Measurements from ENCODE around the gene PTPRT. TPM values are rescaled to one million over a fixed set of nuclear protein-coding genes. Genes with fewer than 3 reads are reported as not detected.

The PTPRT gene
- total RNA-seq, 4 donors from 2014 or later = 0.72 to 2.5 (median 1.4) TPM

DNA sequence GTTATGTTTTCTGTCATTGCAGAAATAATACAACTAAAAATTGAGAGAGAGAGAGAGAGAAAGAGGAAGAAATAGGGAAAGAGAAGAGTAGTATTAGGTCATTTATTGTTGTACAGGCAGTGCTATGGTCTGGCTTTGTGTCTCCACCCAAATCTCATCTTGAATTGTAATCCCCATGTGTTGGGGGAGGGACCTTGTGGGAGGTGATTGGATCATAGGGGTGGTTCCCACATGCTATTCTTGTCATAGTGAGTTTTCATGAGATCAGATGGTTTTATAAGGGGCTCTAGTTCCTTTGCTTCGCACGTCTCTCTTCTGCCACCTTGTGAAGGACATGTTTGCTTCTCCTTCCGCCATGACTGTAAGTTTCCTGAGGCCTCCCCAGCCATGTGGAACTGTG is 894.1 kb downstream of the PTPRT start:
- H3K9me3 ChIP-seq = no peaks in the 10 kb centered on the region
- H3K27me3 ChIP-seq = no peaks in the 10 kb centered on the region
- no peak overlapping the region for H3K4me3 ChIP-seq
- no peak overlapping the region for H3K27ac ChIP-seq
- WGBS = 81% methylated on average over 3 of the region's 3 CpGs
- DNase-seq (ENCODE audit: low spot score in 2 of 2) = no peak
- no peaks in the 10 kb centered on the region for H3K36me3 ChIP-seq
- H3K4me1 ChIP-seq = no peaks in the 10 kb centered on the region
- TF ChIP-seq CTCF (IDR thresholded peaks at IDR 0.05) = no peak
- TF ChIP-seq EP300 (IDR thresholded peaks at IDR 0.05) = no peak
- no peak for TF ChIP-seq POLR2A (IDR thresholded peaks at IDR 0.05)
- TF ChIP-seq POLR2AphosphoS5 (IDR thresholded peaks at IDR 0.05) = no peak

DNA sequence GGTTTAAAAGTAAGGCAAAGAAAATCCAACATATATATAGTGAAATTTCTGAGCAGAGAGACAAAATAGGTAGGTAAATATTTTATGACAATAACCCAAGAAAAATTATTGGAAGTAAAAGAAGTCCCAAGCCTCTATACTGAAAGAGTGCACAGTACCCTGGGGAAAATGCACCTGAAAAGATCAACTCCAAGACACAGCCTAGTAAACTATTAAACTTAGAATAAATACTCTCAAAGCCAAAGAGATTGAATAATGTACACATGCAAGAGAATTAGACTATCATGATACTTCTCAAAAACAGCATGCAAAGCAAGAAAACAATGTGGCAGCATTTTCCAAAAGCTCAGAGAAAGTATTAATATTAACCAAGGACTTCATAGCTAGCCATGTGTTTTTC is 894.7 kb downstream of the PTPRT start:
- TF ChIP-seq CTCF (IDR thresholded peaks at IDR 0.05) (no peak), POLR2A (IDR thresholded peaks at IDR 0.05) (no peak), POLR2AphosphoS5 (IDR thresholded peaks at IDR 0.05) (no peak), EP300 (IDR thresholded peaks at IDR 0.05) (no peak)
- no peaks in the 10 kb centered on the region for H3K9me3 ChIP-seq

DNA sequence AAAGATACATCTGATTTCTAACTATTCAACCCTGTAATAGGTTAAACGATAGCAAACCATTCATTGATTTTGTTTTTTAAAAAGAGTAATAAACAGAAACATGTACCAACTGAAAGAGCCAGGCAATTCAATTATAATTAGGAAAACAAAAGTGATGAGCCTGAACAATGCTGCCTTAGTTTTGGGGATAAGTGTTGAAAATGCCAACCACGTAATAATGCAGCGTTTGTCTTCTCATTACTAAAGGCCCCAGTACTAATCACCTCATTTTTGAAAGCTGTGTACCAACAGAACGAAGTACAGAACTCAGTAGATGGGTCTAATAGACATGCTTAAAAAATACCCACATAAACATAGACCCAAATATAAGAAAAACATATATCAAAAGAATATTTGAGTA is 907.9 kb downstream of the PTPRT start:
- no peak for DNase-seq (ENCODE audit: low spot score in 2 of 2)
- 90% methylated on average over 4 of the region's 4 CpGs for WGBS
- H3K27me3 ChIP-seq = no peaks in the 10 kb centered on the region
- H3K4me3 ChIP-seq = no peak overlapping the region
- H3K4me1 ChIP-seq = no peaks in the 10 kb centered on the region
- TF ChIP-seq POLR2AphosphoS5 (IDR thresholded peaks at IDR 0.05) = no peak
- no peak for TF ChIP-seq POLR2A (IDR thresholded peaks at IDR 0.05)
- TF ChIP-seq CTCF (IDR thresholded peaks at IDR 0.05) = no peak
- no peak for TF ChIP-seq EP300 (IDR thresholded peaks at IDR 0.05)
- peaks cover 5% of the 10 kb centered on the region for H3K9me3 ChIP-seq
- no peak overlapping the region for H3K27ac ChIP-seq
- no peaks in the 10 kb centered on the region for H3K36me3 ChIP-seq

More for the DNA sequence above, 894.7 kb downstream of the PTPRT start:
- DNase-seq (ENCODE audit: low spot score in 2 of 2) = no peak
- no peaks in the 10 kb centered on the region for H3K27me3 ChIP-seq
- H3K4me1 ChIP-seq = no peaks in the 10 kb centered on the region
- no peak overlapping the region for H3K4me3 ChIP-seq
- no peaks in the 10 kb centered on the region for H3K36me3 ChIP-seq
- no peak overlapping the region for H3K27ac ChIP-seq

DNA sequence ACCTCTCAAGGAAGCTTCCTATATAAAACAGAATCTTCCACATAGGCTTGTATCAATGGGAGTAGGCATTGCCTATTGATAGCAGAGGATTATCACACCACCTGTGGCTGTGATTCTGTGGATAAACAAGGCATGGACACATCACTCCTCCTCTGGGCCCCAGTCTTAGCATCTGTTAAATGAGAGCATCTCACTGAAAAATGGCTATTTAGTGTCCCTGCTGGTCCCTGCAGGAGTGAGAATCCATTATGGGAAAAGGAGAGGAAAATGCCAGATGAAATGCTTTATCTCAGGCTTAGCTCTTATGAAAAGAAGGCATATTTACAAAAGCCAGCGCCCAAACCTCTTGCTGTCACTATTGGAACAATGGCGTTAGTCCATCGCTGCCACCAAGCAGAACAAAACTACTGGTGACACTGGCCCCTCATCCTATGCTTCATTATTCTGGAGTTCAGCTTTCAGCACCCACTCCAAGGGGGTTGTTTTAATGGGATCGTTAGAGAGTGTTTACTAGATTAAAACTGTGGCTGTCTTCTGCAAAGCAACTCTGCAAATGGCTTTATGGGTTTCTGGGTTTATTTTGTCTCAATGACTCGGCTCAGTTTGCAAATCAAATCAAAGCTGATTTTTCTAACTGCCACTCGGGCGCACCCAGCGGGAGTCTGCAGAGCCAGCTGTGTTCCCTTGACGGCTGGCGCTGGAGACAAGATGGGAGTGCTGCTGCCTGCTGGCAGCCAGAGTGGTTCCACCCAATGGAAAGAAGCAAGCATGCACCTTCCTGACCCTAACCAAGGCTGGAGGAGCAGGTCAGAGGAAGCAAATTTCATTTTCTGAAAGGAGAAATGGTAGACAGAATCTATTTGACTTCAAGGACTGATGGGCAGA is 912.7 kb downstream of the PTPRT start:
- 57% methylated on average over 10 of the region's 10 CpGs for WGBS
- H3K27ac ChIP-seq = no peak overlapping the region
- H3K9me3 ChIP-seq = no peaks in the 10 kb centered on the region
- no peaks in the 10 kb centered on the region for H3K4me1 ChIP-seq
- no peaks in the 10 kb centered on the region for H3K27me3 ChIP-seq
- no peak overlapping the region for H3K4me3 ChIP-seq
- no peak for DNase-seq (ENCODE audit: low spot score in 2 of 2)
- no peaks in the 10 kb centered on the region for H3K36me3 ChIP-seq
- TF ChIP-seq POLR2A (IDR thresholded peaks at IDR 0.05) (no peak), POLR2AphosphoS5 (IDR thresholded peaks at IDR 0.05) (no peak), CTCF (IDR thresholded peaks at IDR 0.05) (no peak), EP300 (IDR thresholded peaks at IDR 0.05) (no peak)

DNA sequence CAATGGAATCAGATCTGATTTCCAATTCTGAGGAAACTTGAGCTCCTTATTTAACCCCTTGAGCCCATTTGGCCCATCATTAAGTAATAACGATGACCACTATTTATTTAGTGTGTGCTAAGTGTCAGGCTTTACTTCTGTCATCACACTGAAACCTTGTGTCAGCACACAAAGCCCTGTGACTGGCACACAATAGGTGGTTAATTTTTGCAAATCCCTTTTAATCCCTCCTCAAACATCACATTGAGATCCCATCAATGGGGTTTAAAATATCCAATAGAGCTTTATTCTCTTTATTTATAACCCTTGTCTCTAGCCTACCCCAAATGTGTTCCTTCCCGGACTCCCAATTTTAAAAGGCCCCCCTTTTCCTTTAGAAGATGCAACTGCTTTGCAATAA is 914.7 kb downstream of the PTPRT start:
- no peaks in the 10 kb centered on the region for H3K27me3 ChIP-seq
- TF ChIP-seq CTCF (IDR thresholded peaks at IDR 0.05) (no peak), EP300 (IDR thresholded peaks at IDR 0.05) (no peak), POLR2AphosphoS5 (IDR thresholded peaks at IDR 0.05) (no peak), POLR2A (IDR thresholded peaks at IDR 0.05) (no peak)
- H3K9me3 ChIP-seq = no peaks in the 10 kb centered on the region
- H3K4me1 ChIP-seq = no peaks in the 10 kb centered on the region
- DNase-seq (ENCODE audit: low spot score in 2 of 2) = no peak
- H3K36me3 ChIP-seq = no peaks in the 10 kb centered on the region
- H3K27ac ChIP-seq = no peak overlapping the region
- no peak overlapping the region for H3K4me3 ChIP-seq
- 80% methylated on average over 2 of the region's 2 CpGs for WGBS

Measured in suprapubic skin (tissue), 4 donors.